Heart right ventricle (tissue), 16 donors: ENCODE data around the gene CCDC85C. TPM values are rescaled to one million over a fixed set of nuclear protein-coding genes. Genes with fewer than 3 reads are reported as not detected.

Source experiments
- ATAC-seq, 8 donors: fragments of 200-7000 bp; cut with Tn5 transposase; one replicate each; pipeline ENCODE4 v1.9.1; 2020; ENCODE audit warnings: mild to moderate bottlenecking in 8 of 8, moderate library complexity in 8 of 8, moderate number of reproducible peaks in 1 of 8
- DNase-seq, 2 donors: peaks; one replicate each; pipeline ENCODE4 v3.0.0-alpha.2; 2020
- H3K27ac ChIP-seq, 10 donors: fragments of 200-600 bp; sonication (generic) in 2 of 10; one replicate each; pipeline versions ENCODE4 v1.5.0 to v1.8.0; 2020 to 2022; ENCODE audit warnings: mild to moderate bottlenecking in 3 of 10
- H3K27me3 ChIP-seq, 7 donors: fragments of 200-600 bp; one replicate each; pipeline ENCODE4 v1.8.0; 2021 to 2022; ENCODE audit warnings: mild to moderate bottlenecking in 2 of 7
- H3K36me3 ChIP-seq, 9 donors: fragments of 200-600 bp; sonication (generic) in 1 of 9; one replicate each; pipeline versions ENCODE4 v1.5.0 to v1.8.0; 2020 to 2022; ENCODE audit warnings: mild to moderate bottlenecking in 2 of 9
- H3K4me1 ChIP-seq, 9 donors: fragments of 200-600 bp; sonication (generic) in 1 of 9; one replicate each; pipeline versions ENCODE4 v1.5.0 to v1.8.0; 2020 to 2022; ENCODE audit warnings: mild to moderate bottlenecking in 4 of 9
- H3K4me3 ChIP-seq, 10 donors: fragments of 200-600 bp; sonication (generic) in 2 of 10; one replicate each; pipeline versions ENCODE4 v1.5.0 to v1.8.0; 2020 to 2022; ENCODE audit warnings: mild to moderate bottlenecking in 7 of 10, moderate library complexity in 2 of 10
- H3K9me3 ChIP-seq, 11 donors: fragments of 200-600 bp in 10 of 11; sonication (generic) in 2 of 11; one replicate each; pipeline versions ENCODE4 v1.5.0 to v1.8.0; 2013 to 2022; ENCODE audit warnings: mild to moderate bottlenecking in 2 of 11, control low read depth in 1 of 11, moderate library complexity in 1 of 11
- CTCF ChIP-seq, 9 donors: fragments of 200-600 bp; sonication (generic) in 2 of 9; IDR thresholded peaks; one replicate each; pipeline versions ENCODE4 v1.5.0 to v1.8.0; 2021 to 2022; ENCODE audit warnings: antibody characterized with exemption in 9 of 9, mild to moderate bottlenecking in 5 of 9, moderate library complexity in 1 of 9
- WGBS, 2 donors: extraction: QIAGEN DNeasy Blood & Tissue Kit; methylation state at CpG; one replicate each; pipeline ENCODE4 v1.1.7; 2013; ENCODE audit warnings: inconsistent platforms in 1 of 2; 5-methylcytosine and 5-hydroxymethylcytosine counted together
- intact Hi-C, 10 donors: fragments of 100-400 bp; cut with DNase I; formaldehyde crosslinking; loops; one replicate each; pipeline versions ENCODE4 v1.11.1 to v1.14.2; 2022
- polyA plus RNA-seq, 2 donors: library from polyadenylated mRNA; stranded (reverse); fragments of 200-250 nt; gene quantifications; one replicate each; pipeline ENCODE4 v1.2.3, GENCODE V29; 2013
- total RNA-seq, 10 donors: library from RNA; stranded (reverse); fragmentation: NEBNext Ultra II Directional in 3 of 10; extraction: Animal tissue kit (Norgen Biotek cat#: 25700) in 3 of 10; gene quantifications; one replicate each; pipeline versions ENCODE4 v1.2.1 to v1.2.4, GENCODE V29; 2021 to 2023
- donor health status: Arrhythmogenic right ventricular cardiomyopathy.
- donor health status: ischemic (EF 13 %, LVEDD 7.1; RV severe dilation, severe dysfunction).
- donor health status: healthy with polysubstance abuse.
- donor health status: DM: no; HTN: yes; CAD: no.
- donor health status: DM: no; HTN: no; CAD: no.
- donor health status: ischemic (EF 25% LVEDD 6.9; RV normal size, moderate dysfunction).
- donor health status: ischemic (EF 25% LVEDD 5.7; RV mildly dilated, moderate dysfunction).
- donor health status: healthy.
- donor health status: DM: yes; HTN: yes; CAD: no.
- donor health status: Ischemic cardiomyopathy.
- donor health status: ischemic (EF 35%, LVEDD 5.7; RV mildly dilated, moderate dysfunction).
- donor health status: nonischemic (EF 11% LVEDD 7.7; RV severe dilation, severe dysfunction).
- donor health status: DM: yes; HTN: yes; CAD: no.
- donor health status: PGD.
- donor health status: ischemic (EF 29% LVEDD 5.4; RV normal size, mild dysfunction).
- donor health status: nonischemic (EF 23%, LVEDD 6.1; RV moderate dilation, normal function).

The CCDC85C gene
- total and polyA plus RNA-seq, 12 donors = 9.0 to 50.2 (median 31.5) TPM

- Histone ChIP-seq H3K27ac (peak overlapping the region in 9 of 10 donors; percentile 34 to 82 (median 65)), H3K36me3 (no peaks in the 10 kb centered on the region), H3K9me3 (no peaks in the 10 kb centered on the region), H3K27me3 (peaks cover 0 to 21% (median 0%) of the 10 kb centered on the region in 7 donors), H3K4me1 (peaks cover 0 to 17% (median 5%) of the 10 kb centered on the region in 9 donors), H3K4me3 (peak overlapping the region; percentile 41 to 69 (median 53))
- ATAC-seq = peak in 3 of 8 donors; percentile 2 to 11 (median 4)
- WGBS, 2 donors = 50 to 56% methylated on average over 32 of the region's 32 CpGs
- peak in 1 of 2 donors; percentile 23 for DNase-seq
- no peak for TF ChIP-seq CTCF (IDR thresholded peaks at IDR 0.05)
- intact Hi-C loops = no loop called here
Measured at GRCh38 chr14:99645545-99646505, 41.8 kb upstream of the CCDC85C start.

GRCh38 chr14:99644723-99645544, 40.9 kb upstream of the CCDC85C start, which contains the start of gene HHIPL1:
TSS of gene HHIPL1 (plus strand) at chr14:99645129. CDS start at chr14:99645208, 79 bp downstream.
- Histone ChIP-seq H3K27ac (peak within 1 kb of the TSS in 9 of 10 donors; percentile 34 to 82 (median 65)), H3K36me3 (no peaks in the 10 kb centered on the region), H3K4me3 (peak within 1 kb of the TSS; percentile 41 to 69 (median 53)), H3K4me1 (peaks cover 0 to 17% (median 5%) of the 10 kb centered on the region in 9 donors), H3K27me3 (peaks cover 0 to 21% (median 0%) of the 10 kb centered on the region in 7 donors), H3K9me3 (no peaks in the 10 kb centered on the region)
- WGBS, 2 donors = 8 to 11% methylated on average over 83 to 91 of the region's 91 CpGs
- intact Hi-C loops = no loop called here
- DNase-seq (peak; percentile 17 to 49), ATAC-seq (peak; percentile 56 to 84 (median 70))
- TF ChIP-seq CTCF (IDR thresholded peaks at IDR 0.05) = peak in 1 of 9 donors; percentile 8

GRCh38 chr14:99644035-99644587, 40.1 kb upstream of the CCDC85C start:
- intact Hi-C loops = no loop called here
- ATAC-seq (peak in 2 of 8 donors; percentile 12 to 15), DNase-seq (no peak)
- Histone ChIP-seq H3K27me3 (peaks cover 0 to 21% (median 0%) of the 10 kb centered on the region in 7 donors), H3K9me3 (no peaks in the 10 kb centered on the region), H3K27ac (peak overlapping the region in 1 of 10 donors; percentile 81), H3K4me1 (peaks cover 0 to 17% (median 5%) of the 10 kb centered on the region in 9 donors), H3K4me3 (peak overlapping the region in 3 of 10 donors; percentile 60 to 69 (median 64)), H3K36me3 (no peaks in the 10 kb centered on the region)
- 95% methylated on average over 11 of the region's 11 CpGs for WGBS, 2 donors
- no peak for TF ChIP-seq CTCF (IDR thresholded peaks at IDR 0.05)
